NCI-H1694 (cell line): ENCODE measurements around the gene DBX1.
"Not testable (repeated sequence)": the region's sequence is repeated elsewhere in the genome, so short reads cannot be mapped to it uniquely, and the experiment has no call there.

Experiments used
- DNase-seq: peaks from one replicate; lab custom pipeline; 2025; lab: John Stamatoyannopoulos, UW

Gene DBX1

DNA sequence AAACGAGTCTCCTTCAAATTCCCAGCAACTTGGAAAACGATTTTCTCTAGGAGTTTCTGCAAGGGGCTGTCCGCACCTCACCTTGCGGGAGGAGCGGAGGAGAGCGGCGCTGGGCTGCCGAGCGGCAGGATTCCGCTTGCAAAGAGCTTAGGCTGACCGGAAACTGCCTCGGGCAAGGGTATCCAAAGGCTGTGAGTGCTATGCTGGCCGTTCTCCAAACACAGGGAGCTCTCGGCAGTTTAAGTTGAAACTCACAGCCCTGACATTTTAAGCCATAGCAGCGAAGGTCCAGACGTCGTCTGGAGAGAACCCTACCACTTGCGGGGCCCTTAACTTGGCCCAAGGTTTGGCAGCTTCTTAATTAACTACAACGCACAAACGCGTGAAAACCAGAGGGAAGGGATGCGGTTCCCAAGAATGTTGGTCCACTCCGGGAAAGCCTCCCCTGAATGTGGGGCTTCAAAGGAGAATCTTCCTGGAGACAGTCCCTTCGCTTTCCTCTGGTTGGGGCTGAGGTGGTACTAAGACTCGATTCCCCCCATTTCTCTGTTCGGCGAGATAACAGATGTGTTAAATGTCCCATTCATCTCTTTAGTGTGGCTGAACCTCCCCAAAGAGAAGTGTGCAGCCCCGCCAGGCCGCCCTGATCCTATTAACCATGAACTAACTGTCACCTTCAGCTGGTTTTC lies 1.1 kb upstream of the DBX1 start:
- DNase-seq, result no peak

DNA sequence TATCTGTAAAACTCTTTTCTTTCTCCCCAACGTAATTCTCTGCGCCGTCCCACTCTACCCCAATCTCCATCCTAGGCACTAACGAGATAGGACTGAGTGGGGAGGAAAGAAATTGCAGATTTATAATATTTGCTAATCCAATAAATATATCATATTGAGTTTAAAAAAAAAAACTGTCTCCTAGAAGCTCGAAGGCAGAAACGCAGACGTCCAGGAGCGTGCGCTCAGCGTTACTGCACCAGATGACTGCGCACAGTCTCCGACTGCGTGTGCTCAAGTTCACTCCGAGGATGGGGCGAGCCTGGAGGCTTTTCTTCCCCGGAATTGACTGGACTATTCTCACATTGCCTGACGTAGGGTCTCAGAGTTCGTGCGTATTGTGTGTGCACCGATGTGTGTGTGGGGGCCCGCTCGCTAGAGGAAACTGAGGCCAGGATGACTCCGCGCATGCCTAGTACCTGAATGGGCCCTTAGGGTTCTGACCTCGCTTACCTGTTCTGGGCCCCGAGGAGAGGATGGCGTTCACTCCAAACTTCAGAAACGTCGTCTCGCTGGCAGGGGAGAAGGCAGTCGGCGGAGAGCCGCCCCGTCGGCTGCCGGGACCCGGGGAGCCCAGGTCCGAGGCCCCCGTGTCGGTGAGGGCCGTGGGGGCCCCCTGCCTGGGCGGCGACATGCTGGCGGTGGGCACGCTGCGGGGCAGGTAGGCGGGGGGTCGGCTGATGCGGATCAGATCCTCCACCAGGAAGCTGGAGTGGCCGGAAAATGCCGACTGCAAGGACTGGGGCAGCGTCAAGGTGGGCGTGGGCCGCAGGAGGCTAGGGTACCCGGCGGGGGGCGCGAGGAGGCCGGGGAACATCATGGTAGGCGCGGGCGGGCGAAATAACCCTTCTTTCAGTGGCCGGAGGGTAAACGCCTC lies 551 bp downstream of the DBX1 start:
- DNase-seq, result no peak

DNA sequence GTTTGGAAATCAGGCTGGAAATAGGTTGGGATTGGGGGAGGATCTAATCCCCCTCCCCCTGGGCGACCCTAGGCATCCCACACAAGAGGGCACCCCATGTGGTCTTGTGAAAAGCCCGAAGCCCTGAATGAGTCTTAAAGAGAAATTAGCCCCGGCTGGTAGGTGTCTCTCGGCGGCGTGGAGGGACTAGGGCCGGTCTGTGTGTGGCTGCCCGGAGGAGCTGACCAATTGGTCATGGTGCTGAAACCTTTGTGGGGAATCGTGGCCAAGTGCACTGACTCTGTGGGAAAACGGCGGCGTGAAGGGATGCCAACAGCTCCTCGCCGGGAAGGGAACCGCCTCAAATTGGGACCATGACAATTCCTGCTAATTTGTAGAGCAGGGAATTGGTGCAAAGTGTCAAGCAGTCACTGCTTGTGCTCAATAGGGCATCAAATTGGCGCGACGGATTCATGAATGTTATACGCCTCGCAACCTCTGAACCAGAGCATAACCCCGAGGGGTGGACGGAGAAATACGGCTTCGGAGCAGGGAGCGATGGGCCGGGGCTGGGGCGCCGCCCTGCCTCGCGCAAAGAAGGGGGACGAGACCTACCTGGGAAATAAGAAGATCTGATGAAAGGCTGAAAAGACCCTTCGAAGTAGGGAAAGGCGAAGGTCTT lies 1.5 kb downstream of the DBX1 start:
- DNase-seq, result no peak

DNA sequence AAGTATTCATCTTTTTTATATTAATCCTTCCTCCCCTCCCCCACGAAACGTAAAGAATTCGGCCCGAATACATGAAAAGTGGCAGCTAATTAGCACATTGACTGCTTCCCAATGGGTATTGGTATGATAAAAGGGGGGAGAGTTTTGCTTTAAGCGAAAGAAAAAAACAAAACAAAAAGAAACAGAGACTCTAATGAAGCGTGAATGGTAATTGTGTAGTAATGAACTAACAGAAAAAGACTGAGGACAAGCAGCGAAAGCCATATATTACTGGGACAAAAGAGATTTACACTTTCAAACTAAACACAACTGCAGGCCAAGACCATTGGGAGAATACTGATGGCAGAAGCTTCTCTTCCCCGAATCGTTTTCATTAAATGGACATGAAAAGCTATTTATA lies 2.5 kb downstream of the DBX1 start:
- DNase-seq, result no peak

DNA sequence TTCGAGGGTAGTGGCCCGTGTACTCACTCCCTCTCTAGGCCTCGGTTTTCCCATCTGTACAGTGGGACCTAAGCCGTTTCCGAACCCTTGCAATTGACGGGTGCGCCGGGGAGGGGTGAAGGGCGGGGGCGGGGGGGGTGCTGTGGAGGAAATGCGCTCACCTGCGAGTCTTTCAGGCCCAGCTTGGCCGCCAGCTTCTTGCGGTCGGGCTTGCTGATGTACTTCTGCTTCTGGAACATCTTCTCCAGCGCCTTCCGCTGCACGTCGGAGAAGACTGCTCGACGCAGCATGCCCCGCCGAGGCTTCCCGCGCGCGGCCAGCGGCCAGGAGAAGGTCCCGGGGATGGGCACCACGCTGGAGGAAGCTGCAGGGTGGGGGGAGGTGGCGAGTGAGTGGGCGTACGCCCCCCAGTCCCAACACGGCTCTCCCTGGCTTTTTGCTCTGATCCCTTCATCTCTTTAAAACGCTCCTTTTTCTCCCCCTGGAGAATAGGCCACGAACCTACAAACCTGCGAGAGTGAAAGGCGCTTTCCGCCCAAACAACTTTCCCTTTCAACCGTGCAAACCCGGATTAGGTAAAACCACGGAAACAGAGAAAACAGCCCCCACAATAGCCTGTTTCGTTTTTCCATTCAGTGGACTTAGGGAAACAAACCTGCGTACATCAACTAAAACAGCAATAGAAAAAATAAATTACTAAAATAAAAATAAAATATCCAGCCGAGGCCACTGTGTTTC lies 3.2 kb downstream of the DBX1 start:
- DNase-seq, result no peak

DNA sequence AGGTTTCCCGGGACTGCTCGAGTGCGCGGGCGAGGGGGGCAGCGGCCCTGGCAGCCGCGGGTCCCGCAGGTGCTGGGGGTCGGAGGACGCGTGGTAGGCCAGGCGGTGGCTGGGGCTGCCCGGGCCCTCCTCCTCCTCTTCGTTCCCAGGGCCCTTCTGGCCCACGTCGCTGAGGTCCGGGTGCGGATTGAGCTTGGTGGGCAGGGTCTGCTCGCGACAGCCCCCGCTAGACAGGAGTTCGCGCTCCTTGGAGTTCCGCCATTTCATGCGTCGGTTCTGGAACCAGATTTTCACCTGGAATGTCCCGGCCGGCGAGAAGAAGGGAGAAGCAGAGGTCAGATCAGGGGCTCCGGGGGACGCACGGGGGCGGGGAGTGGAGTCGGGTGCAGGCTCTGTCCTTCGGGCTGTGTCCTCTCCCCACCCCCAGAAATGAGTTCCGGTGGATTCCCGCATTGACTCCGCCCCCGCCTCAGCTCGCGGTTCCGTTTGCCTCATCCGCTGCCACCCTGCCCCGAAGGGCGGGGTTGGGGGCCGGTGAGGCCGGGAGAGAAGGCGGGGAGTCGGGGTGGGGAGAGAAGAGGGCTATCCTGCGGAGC lies 3.9 kb downstream of the DBX1 start:
- DNase-seq, result no peak

DNA sequence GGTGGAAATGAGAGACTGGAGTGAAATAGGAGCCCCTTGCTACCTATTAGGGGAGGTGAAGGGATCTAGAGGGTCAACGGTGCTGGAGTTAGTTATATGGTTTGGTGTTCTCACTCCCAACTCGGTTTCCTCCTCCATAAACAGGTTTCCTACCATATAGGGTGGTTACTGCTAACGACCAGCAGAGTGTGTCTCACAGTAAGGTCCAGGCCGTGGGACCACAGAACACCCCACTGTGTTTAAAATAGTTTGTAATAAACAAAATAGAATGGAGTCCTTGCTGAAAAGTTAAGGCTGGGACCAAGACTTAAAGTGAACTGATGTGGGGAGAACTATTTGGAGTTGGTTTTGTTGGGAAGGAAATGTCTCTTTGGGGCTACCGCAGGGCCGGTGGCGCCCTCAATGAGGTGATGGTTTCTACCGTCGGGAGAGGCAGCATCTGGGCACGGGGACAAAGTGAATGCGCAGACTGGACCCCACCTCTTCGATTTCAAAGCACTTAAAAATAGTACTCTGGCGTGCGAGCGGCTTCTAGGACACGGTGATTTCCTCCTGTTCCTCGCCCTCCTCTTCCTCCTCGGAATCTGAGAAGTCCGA lies 4.5 kb downstream of the DBX1 start:
- DNase-seq, result no peak

DNA sequence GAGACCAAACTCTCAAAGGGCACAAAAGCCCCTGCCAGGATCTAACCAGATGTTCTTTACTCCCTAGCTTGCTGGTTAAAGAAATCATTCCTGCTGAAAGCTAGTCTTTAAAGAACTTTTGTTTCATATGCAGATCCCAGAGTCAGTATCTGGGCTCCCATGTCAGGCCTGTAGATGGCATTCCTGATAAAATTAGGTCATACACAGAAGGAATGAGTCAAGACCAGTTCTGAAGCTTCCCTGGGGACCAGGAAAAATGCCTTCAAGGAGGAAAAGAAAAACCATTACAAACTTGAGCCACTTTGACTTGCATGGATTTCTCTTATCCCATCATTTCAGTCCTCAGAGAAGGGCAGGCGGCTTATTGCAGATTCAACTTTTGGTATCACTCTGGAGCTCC lies 5.9 kb downstream of the DBX1 start:
- DNase-seq, result no peak

DNA sequence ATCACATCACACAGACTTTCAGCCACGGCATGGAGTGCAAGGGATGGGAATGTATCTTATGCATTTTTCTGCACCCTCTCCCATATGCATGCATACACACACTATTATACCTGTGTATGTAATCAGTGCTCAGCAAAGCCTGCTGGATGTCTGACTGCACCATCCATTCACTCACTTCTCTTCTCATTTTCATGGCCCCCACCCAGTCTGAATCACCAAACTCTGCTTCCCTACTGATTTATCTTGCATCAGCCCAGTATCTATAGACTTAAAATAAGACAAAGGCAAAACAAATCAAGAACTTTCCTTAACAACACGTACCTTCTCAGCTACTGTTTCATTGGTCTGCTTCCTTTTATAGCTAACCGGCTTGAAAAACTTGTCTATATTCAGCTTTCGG lies 21.6 kb downstream of the DBX1 start:
- DNase-seq, result no peak

DNA sequence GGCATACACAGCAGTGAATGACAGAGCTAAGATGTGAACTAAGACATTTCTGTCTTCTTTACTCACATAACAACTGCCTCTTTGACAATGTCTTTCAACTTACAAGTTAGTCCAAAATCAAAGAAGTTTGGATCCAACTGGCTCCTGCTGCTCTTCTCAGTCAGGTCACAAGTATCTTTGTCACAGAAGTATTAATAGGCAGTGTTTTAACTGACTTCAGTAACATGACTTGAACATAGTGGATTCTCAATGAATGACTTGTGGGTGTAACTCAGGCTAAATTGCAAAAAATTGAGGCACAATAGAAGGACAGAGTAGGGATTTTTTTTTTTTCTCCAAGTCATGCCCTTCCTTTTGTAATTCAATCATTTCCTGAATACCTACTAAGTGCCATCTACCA lies 22.6 kb downstream of the DBX1 start:
- DNase-seq, result no peak

DNA sequence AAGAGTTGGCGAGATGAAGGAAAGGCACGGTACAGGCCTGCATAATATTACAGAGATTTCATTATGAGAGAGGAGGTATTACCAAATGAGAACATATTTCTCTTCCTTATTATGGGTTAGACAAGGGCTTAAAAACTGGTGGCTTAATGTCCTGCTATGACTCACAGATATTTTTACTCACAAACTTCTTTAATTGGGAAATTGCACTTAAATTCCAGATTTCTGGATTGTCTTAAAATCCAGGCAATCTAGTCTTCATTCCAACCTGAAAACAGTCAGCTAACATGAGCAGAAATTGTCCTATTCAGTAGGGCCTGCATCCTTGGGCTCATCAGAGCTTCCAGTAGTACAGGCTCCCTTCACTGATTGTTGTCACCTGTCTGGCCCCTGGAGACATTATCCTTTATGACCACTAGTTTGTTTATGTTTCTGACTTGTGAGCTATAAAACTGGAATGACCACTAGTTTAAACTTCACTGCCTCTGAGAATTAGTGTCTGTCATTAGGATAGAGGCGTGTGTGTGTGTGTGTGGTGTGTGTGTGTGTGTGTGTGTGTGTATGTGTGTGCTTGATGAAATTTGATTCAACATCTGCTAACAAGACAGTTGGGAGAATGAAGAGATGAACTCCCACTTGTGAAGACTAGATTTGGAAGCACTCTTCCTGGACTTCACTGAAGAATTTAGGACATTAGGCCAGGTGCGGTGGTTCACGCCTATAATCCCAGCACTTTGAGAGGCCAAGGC lies 25.1 kb downstream of the DBX1 start:
- no peak for DNase-seq

DNA sequence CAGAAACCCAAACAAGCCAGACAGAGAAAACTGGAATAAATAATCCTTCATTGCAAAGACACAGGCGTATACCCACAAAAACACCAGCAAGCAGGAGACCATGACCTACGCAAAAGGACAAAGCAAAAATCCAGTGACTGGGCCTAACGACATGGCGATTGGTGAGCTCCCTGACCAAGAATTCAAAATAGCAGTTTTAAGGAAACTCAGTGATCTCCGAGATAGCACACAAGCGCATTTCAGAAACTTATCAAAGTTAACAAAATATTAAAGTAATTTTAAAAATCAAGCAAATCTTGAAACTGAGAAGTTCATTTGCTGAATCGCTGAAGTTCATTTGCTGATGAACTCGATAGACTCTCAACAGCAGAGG lies 27.6 kb downstream of the DBX1 start:
- no peak for DNase-seq

DNA sequence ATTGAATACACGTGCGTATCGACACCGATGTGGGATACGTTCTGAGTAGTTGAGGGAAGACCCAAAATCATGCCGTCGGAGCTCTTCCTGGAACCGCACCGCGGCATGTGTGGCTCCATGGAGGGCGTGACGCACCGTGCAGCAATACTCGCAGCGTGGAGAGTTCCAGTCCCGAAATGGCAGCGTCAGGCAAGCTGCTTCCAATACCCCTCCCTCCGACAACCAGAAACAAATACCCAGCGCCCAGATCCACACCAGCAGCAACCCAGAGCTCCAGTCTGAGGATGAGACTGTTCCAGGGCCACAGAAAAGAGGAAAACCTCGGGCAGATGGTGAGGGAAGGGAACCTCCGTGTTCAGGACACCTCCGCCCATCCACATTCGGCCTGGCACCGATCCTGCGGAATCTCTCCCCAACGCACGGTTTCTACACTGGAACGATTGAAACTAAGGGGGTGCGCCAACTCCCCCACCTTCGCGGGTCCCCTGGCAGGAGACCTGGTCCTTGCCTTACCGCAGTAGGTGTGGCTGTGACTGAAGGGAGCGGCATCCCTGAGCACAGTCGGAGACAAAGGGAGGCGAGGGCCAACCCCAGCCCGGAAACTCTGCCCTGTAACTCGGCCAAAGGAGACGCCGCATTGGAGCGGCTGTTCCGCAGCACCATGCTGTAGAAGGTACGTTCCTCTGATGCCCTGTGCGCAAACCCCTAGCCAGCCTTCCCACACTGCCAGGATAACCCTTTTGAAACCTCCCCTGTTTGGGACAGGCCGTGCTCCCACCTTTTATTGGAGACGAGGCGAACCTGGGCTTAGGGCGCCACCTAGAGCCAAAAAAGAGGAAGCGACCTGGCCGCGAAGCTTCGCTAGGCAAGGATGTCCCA lies 28.2 kb downstream of the DBX1 start:
- no peak for DNase-seq

DNA sequence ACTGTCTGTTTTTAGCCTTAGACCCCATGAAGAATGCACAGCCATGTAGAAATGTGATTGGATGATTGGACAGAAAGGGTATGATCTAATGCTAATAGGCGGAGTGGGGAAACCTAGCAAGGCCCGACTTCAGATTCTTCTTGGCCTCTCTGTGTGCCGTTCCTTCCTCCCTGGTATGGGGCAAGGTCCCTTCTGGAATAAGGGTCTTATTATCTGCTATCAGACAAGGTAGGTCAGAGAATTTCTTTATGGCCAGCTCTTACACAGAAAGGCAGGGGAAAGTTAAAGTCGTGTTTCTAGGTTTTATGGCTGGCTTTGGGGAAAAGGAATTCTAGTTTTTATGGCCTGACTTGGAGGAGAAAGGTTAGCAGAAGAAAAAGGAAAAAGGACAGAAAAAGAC lies 30.6 kb downstream of the DBX1 start:
- DNase-seq, result no peak

DNA sequence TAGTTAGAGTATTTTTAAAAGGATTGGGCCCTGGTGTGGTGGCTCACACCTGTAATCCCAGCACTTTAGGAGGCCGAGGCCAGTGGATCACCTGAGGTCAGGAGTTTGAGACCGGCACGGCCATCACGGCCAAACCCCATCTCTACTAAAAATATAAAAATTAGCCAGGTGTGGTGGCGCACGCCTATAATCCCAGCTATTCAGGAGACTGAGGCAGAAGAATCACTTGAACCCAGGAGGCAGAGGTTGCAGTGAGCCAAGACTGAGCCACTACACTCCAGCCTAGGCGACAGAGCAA lies 31.8 kb downstream of the DBX1 start:
- not testable (repeated sequence) for DNase-seq

DNA sequence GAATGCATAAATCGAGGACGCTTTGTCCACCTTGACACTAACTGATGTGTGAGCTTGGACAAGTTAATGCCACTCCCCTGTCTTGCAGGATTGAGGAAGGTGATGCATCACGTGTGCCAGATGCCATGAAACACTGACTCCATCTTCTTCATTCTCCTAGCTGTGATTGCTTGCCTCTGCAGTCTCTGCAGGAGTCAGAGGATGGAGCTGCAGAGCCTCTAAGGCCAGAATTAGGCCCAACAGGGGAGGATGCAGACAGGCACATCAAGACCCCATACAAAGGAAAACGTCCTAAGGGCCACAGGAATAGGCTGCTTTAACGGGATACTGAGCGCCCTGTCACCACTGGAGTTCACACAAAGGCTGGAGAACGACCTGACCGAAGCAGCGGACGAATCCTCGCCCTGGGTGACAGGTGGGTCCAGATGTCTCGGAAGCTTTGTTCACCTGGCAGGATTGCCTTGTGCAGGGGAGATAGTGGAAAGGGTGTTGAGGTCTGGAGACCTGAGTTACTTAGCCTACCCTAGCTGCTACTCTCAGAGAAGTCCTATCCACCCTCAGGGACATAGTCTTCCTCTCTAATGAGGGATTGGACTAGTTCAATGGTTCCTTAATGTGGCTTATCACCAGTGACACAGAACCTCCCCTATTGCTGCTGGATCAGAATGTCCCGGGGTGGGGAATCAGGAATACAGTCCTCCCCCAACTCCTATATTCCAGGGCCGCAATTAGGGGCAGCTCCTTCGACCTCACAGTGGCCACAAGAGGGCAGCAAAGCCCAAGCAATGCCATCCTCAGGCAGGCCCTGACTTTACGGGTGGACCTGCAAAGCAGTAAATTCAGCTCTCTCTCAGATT lies 32.4 kb downstream of the DBX1 start:
- peak; percentile 61 for DNase-seq

DNA sequence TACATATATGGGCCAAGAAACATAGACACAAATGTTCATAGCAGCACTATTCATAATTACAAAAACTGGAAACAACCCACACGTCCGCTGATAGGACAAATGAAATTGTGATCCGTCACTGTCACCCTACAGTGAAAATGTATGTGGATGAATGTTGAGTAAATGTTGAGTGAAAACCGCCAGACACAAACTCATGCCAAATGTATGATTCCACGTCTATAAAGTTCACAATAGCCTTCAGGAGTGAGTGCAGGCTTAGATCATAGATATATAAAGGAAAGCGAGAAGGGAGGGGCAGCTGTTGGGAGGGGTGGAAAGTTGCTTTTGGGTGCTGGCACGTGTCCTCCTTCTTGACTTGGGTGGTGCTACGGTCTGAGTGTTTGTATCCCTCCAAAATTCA lies 33.6 kb downstream of the DBX1 start:
- DNase-seq, result no peak

DNA sequence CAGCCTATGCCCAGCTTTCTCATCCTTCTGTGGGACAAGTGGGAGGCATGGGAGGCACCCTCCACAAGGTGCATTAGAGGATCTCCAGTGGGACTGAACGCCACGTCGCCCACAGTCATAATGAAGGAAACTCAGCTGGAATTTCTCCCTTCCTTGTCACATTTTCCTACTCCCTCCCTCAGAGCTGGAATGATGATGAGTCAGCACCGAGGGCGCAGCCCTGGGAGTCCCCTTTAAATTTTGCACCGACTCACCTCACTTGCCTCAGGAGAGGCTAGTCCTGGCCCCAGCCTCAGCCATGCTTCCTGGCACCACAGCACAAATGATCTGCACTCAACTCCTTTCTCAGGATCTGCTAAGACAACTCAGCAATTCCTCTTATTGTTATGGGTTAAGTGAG lies 34.3 kb downstream of the DBX1 start:
- DNase-seq, result no peak

DNA sequence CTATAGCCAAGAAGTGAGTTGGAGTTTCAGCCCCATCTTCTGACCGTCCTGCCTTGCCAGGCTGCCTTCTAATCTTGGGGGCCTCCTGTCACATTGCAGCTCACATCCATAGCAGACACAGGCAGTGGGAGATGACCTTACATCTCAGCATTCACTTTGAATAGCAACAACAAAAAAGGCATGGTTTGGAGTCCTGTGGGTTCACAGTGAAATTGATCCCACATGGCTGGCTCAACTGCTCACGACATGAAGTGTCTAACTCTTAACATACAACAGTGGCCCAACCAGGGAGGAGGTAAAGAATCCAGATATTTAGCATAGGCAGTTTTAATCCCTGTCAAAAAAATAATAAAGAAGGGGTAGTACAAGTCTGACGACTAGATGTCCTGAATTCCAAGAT lies 38.1 kb downstream of the DBX1 start:
- no peak for DNase-seq
